NCI-H1417 (cell line): ENCODE measurements around the gene LCE3A.
"Not testable (repeated sequence)": the region's sequence is repeated elsewhere in the genome, so short reads cannot be mapped to it uniquely, and the experiment has no call there.

Experiments
- DNase-seq, 3 experiments: peaks; one replicate each; lab custom pipeline; 2025; lab: John Stamatoyannopoulos, UW

Gene LCE3A

GRCh38 chr1:152622803-152623202 is at the start of gene LCE3A:
Gene LCE3A, minus strand, starts transcription at chr1:152623103. Its CDS starts 0 bp downstream, at chr1:152623103.
- DNase-seq = no peak

GRCh38 chr1:152667648-152668047 is 44.7 kb upstream of the LCE3A start:
- no peak for DNase-seq

- not testable (repeated sequence) for DNase-seq
These were observed 43.3 kb upstream of the LCE3A start for GRCh38 chr1:152666171-152666570.

GRCh38 chr1:152663098-152663497 is 40.2 kb upstream of the LCE3A start, which contains the start of gene LCE2D:
Gene LCE2D, plus strand, starts transcription at chr1:152663380. Its CDS starts 726 bp downstream, at chr1:152664106.
- DNase-seq = no peak

- DNase-seq = no peak
These were observed 35.7 kb upstream of the LCE3A start for GRCh38 chr1:152658649-152659048.

GRCh38 chr1:152657677-152658076 is 34.8 kb upstream of the LCE3A start:
- DNase-seq = no peak

GRCh38 chr1:152656459-152656858 is 33.6 kb upstream of the LCE3A start:
- DNase-seq = no peak

- DNase-seq = peak; percentile 54 to 86 (median 84)
These were observed 31.2 kb upstream of the LCE3A start for GRCh38 chr1:152654110-152654509.

- no peak for DNase-seq
These were observed 23.8 kb upstream of the LCE3A start for GRCh38 chr1:152646656-152647055.

GRCh38 chr1:152645146-152645545 is 22.2 kb upstream of the LCE3A start:
- no peak for DNase-seq

GRCh38 chr1:152643945-152644344 is 21.0 kb upstream of the LCE3A start:
- no peak for DNase-seq

- DNase-seq = no peak
These were observed 17.4 kb upstream of the LCE3A start for GRCh38 chr1:152640351-152640750.

- DNase-seq = no peak
These were observed 7.7 kb upstream of the LCE3A start for GRCh38 chr1:152630596-152630995.

- DNase-seq = no peak
These were observed 3.8 kb upstream of the LCE3A start for GRCh38 chr1:152626744-152627143.

- no peak for DNase-seq
These were observed 421 bp upstream of the LCE3A start for GRCh38 chr1:152623203-152623844.

GRCh38 chr1:152621993-152622392 is 910 bp downstream of the LCE3A start:
- DNase-seq = no peak

GRCh38 chr1:152613511-152613910 is 9.4 kb downstream of the LCE3A start, which contains the start of gene LCE3B:
Gene LCE3B, plus strand, starts transcription at chr1:152613811. Its CDS starts 0 bp downstream, at chr1:152613811.
- DNase-seq = no peak

GRCh38 chr1:152599934-152600333 is 23.0 kb downstream of the LCE3A start, which contains the start of gene LCE3C:
Gene LCE3C, plus strand, starts transcription at chr1:152600234. Its CDS starts 498 bp downstream, at chr1:152600732.
- no peak for DNase-seq

- no peak for DNase-seq
These were observed 25.9 kb downstream of the LCE3A start for GRCh38 chr1:152596986-152597385.

GRCh38 chr1:152585586-152585985 is 37.3 kb downstream of the LCE3A start:
- DNase-seq = no peak

- no peak for DNase-seq
These were observed 40.3 kb downstream of the LCE3A start for GRCh38 chr1:152582647-152583046.

GRCh38 chr1:152580433-152580832 is 42.5 kb downstream of the LCE3A start, which contains the start of gene LCE3D:
Gene LCE3D, minus strand, starts transcription at chr1:152580516. Its CDS starts 580 bp downstream, at chr1:152579936.
- no peak for DNase-seq

- not testable (repeated sequence) for DNase-seq
These were observed 43.4 kb downstream of the LCE3A start for GRCh38 chr1:152579526-152579925.

GRCh38 chr1:152577168-152577567 is 45.7 kb downstream of the LCE3A start:
- no peak for DNase-seq
